ENCODE measurements around the gene KCNIP1. TPM values are rescaled to one million over a fixed set of nuclear protein-coding genes. Genes with fewer than 3 reads are reported as not detected.

The KCNIP1 gene
- total RNA-seq, 1 donor from 2014 or later, result 5.3 TPM

GRCh38 chr5:170522211-170523141 lies 18.7 kb downstream of the KCNIP1 start:
- Mint-ChIP-seq H3K27ac (peak overlapping the region; percentile 18), H3K27me3 (peaks cover 23% of the 10 kb centered on the region), H3K4me3 (peak overlapping the region; percentile 11), H3K4me1 (ENCODE audit: unreplicated experiment) (peaks cover 27% of the 10 kb centered on the region), H3K36me3 (no peaks in the 10 kb centered on the region), H3K9me3 (no peaks in the 10 kb centered on the region)
- no peak for TF ChIP-seq CTCF (conservative IDR thresholded peaks at IDR 0.05)
- DNase-seq (ENCODE audit: extremely low spot score, unreplicated experiment), result no peak

GRCh38 chr5:170523142-170523551 lies 19.3 kb downstream of the KCNIP1 start:
- Mint-ChIP-seq H3K4me3 (peak overlapping the region; percentile 11), H3K36me3 (no peaks in the 10 kb centered on the region), H3K4me1 (ENCODE audit: unreplicated experiment) (peaks cover 31% of the 10 kb centered on the region), H3K27ac (no peak overlapping the region), H3K27me3 (peaks cover 26% of the 10 kb centered on the region), H3K9me3 (no peaks in the 10 kb centered on the region)
- TF ChIP-seq CTCF (conservative IDR thresholded peaks at IDR 0.05), result no peak
- DNase-seq (ENCODE audit: extremely low spot score, unreplicated experiment), result no peak

GRCh38 chr5:170523830-170524229 lies 20.0 kb downstream of the KCNIP1 start:
- H3K9me3 Mint-ChIP-seq, result no peaks in the 10 kb centered on the region
- H3K4me1 Mint-ChIP-seq (ENCODE audit: unreplicated experiment), result peaks cover 35% of the 10 kb centered on the region
- H3K27me3 Mint-ChIP-seq, result peaks cover 26% of the 10 kb centered on the region
- no peak for DNase-seq (ENCODE audit: extremely low spot score, unreplicated experiment)
- no peak overlapping the region for H3K4me3 Mint-ChIP-seq
- H3K27ac Mint-ChIP-seq, result no peak overlapping the region
- H3K36me3 Mint-ChIP-seq, result no peaks in the 10 kb centered on the region
- TF ChIP-seq CTCF (conservative IDR thresholded peaks at IDR 0.05), result no peak

- peaks cover 29% of the 10 kb centered on the region for H3K4me1 Mint-ChIP-seq (ENCODE audit: unreplicated experiment)
- no peak for DNase-seq (ENCODE audit: extremely low spot score, unreplicated experiment)
- H3K9me3 Mint-ChIP-seq, result no peaks in the 10 kb centered on the region
- peaks cover 23% of the 10 kb centered on the region for H3K27me3 Mint-ChIP-seq
- H3K4me3 Mint-ChIP-seq, result no peak overlapping the region
- H3K36me3 Mint-ChIP-seq, result no peaks in the 10 kb centered on the region
- H3K27ac Mint-ChIP-seq, result no peak overlapping the region
- TF ChIP-seq CTCF (conservative IDR thresholded peaks at IDR 0.05), result no peak
Observed at GRCh38 chr5:170524576-170524975, 20.8 kb downstream of the KCNIP1 start.

- Mint-ChIP-seq H3K27me3 (peaks cover 27% of the 10 kb centered on the region), H3K9me3 (no peaks in the 10 kb centered on the region), H3K4me3 (no peak overlapping the region), H3K27ac (no peak overlapping the region), H3K36me3 (no peaks in the 10 kb centered on the region), H3K4me1 (ENCODE audit: unreplicated experiment) (peaks cover 24% of the 10 kb centered on the region)
- DNase-seq (ENCODE audit: extremely low spot score, unreplicated experiment), result no peak
- TF ChIP-seq CTCF (conservative IDR thresholded peaks at IDR 0.05), result no peak
Observed at GRCh38 chr5:170525470-170526211, 21.8 kb downstream of the KCNIP1 start.

Data from type B pancreatic cell (in vitro differentiated cells).